Calu3 (cell line): Measurements from ENCODE around the gene RAB3C. TPM values are rescaled to one million over a fixed set of nuclear protein-coding genes. Genes with fewer than 3 reads are reported as not detected.

ENCODE experiments used
- BruUV-seq: library from RNA; stranded (reverse); fragments of 400-500 nt; replicated peaks from 2 replicates; lab custom pipeline; 2021; lab: Mats Ljungman, UMichigan
- CTCF ChIA-PET: fragments of 300-600 bp; sonication (Branson Sonifier 250); formaldehyde crosslinking; loops from one replicate; lab custom pipeline; 2022; ENCODE audit warnings: antibody characterized with exemption; lab: Charles Lee
- DNase-seq: peaks from one replicate; pipeline ENCODE4 v3.0.0; 2022
- H3K27ac Mint-ChIP-seq: one replicate; pipeline ENCODE4 v1.8.0; 2022; ENCODE audit warnings: mixed read lengths; ENCODE audit not compliant: unreplicated experiment
- H3K27me3 Mint-ChIP-seq: one replicate; pipeline ENCODE4 v1.8.0; 2022; ENCODE audit warnings: mixed read lengths; ENCODE audit not compliant: unreplicated experiment
- H3K36me3 Mint-ChIP-seq: one replicate; pipeline ENCODE4 v1.8.0; 2022; ENCODE audit warnings: mild to moderate bottlenecking, moderate library complexity, mixed read lengths; ENCODE audit not compliant: insufficient read depth, unreplicated experiment
- H3K4me1 Mint-ChIP-seq: one replicate; pipeline ENCODE4 v1.8.0; 2022; ENCODE audit warnings: mild to moderate bottlenecking, low read depth, mixed read lengths; ENCODE audit not compliant: unreplicated experiment
- H3K4me3 Mint-ChIP-seq: one replicate; pipeline ENCODE4 v1.8.0; 2022; ENCODE audit warnings: mild to moderate bottlenecking, low read depth, moderate library complexity, mixed read lengths; ENCODE audit not compliant: unreplicated experiment
- H3K9me3 Mint-ChIP-seq: one replicate; pipeline ENCODE4 v1.8.0; 2022; ENCODE audit warnings: low read depth, mixed read lengths; ENCODE audit not compliant: unreplicated experiment
- CTCF ChIP-seq: fragments of 200-600 bp; IDR thresholded peaks from one replicate; pipeline ENCODE4 v1.8.0; 2022; ENCODE audit warnings: antibody characterized with exemption; ENCODE audit not compliant: unreplicated experiment
- intact Hi-C: fragments of 100-400 bp; cut with micrococcal nuclease; formaldehyde crosslinking; loops from one replicate; pipeline ENCODE4 v1.10.0; 2022; ENCODE audit not compliant: unreplicated experiment
- total RNA-seq: library from RNA; stranded (reverse); gene quantifications from 2 replicates; pipeline ENCODE4 v1.2.3, GENCODE V29; 2022

Gene RAB3C
- total RNA-seq, 1 experiment from 2014 or later, result not detected

- Mint-ChIP-seq H3K4me3 (no peak overlapping the region), H3K27ac (no peak overlapping the region), H3K4me1 (no peaks in the 10 kb centered on the region), H3K27me3 (peaks cover 36% of the 10 kb centered on the region), H3K36me3 (no peaks in the 10 kb centered on the region), H3K9me3 (no peaks in the 10 kb centered on the region)
- intact Hi-C loops, result no loop called here
- DNase-seq, result no peak
- no peak for TF ChIP-seq CTCF
- CTCF ChIA-PET, result no interaction called here
- BruUV-seq, result no TSS peak
Observed at GRCh38 chr5:58653521-58653920, 70.6 kb downstream of the RAB3C start.

DNA sequence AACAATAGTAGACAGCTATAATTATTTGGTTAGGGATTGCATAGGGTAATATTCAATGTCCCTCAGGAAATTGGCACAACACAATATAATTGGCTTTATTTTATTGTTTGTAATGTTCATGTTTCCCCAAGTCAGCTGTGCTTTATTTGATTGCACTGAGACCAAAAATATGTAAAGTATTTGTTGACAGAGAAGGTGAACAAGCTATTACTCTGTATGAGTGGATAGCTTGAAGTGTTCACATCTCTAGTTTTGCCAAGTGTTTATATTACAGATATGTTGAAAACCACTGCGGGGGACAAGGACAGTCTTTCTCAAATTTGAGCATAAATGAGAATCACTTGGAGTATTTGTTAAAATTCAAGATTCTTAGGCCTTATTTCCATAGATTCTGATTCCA, 83.3 kb downstream of the RAB3C start:
- Mint-ChIP-seq H3K36me3 (no peaks in the 10 kb centered on the region), H3K27me3 (peaks cover 41% of the 10 kb centered on the region), H3K4me1 (no peaks in the 10 kb centered on the region), H3K9me3 (no peaks in the 10 kb centered on the region), H3K27ac (no peak overlapping the region), H3K4me3 (no peak overlapping the region)
- BruUV-seq, result no TSS peak
- DNase-seq, result no peak
- intact Hi-C loops, result no loop called here
- CTCF ChIA-PET, result no interaction called here
- no peak for TF ChIP-seq CTCF

GRCh38 chr5:58666598-58667581, 84.0 kb downstream of the RAB3C start:
- Mint-ChIP-seq H3K27ac (no peak overlapping the region), H3K27me3 (peaks cover 43% of the 10 kb centered on the region), H3K36me3 (no peaks in the 10 kb centered on the region), H3K4me1 (no peaks in the 10 kb centered on the region), H3K9me3 (no peaks in the 10 kb centered on the region), H3K4me3 (no peak overlapping the region)
- CTCF ChIA-PET, result no interaction called here
- intact Hi-C loops, result no loop called here
- DNase-seq, result no peak
- TF ChIP-seq CTCF, result no peak
- BruUV-seq, result no TSS peak

- intact Hi-C loops, result no loop called here
- Mint-ChIP-seq H3K4me3 (no peak overlapping the region), H3K27ac (no peak overlapping the region), H3K36me3 (no peaks in the 10 kb centered on the region), H3K4me1 (no peaks in the 10 kb centered on the region), H3K27me3 (peaks cover 27% of the 10 kb centered on the region), H3K9me3 (no peaks in the 10 kb centered on the region)
- no peak for DNase-seq
- CTCF ChIA-PET, result no interaction called here
- BruUV-seq, result no TSS peak
- TF ChIP-seq CTCF, result no peak
Observed at GRCh38 chr5:58670582-58670981, 87.7 kb downstream of the RAB3C start.
